Small intestine (tissue), 7 donors: ENCODE results near the gene PDE1C. TPM values are rescaled to one million over a fixed set of nuclear protein-coding genes. Genes with fewer than 3 reads are reported as not detected.
"Not testable (repeated sequence)": the region's sequence is repeated elsewhere in the genome, so short reads cannot be mapped to it uniquely, and the experiment has no call there.

Experiments used
- DNase-seq, 2 donors: peaks; one replicate each; pipeline versions ENCODE4 v3.0.0 to v3.0.0-alpha.2; 2013
- FAIRE-seq: peaks from 2 replicates; lab custom pipeline; 2012; peaks lifted over from hg19 to GRCh38; lab: Jason Lieb, UNC
- H3K27ac ChIP-seq, 3 donors: one replicate each; pipeline ENCODE4 v1.5.1; 2013; ENCODE audit warnings: low read length in 2 of 3, mild to moderate bottlenecking in 2 of 3, control low read depth in 1 of 3, inconsistent platforms in 1 of 3, low read depth in 1 of 3, moderate library complexity in 1 of 3
- H3K27me3 ChIP-seq, 3 donors: one replicate each; pipeline ENCODE4 v1.6.1; 2013; ENCODE audit warnings: low read length in 3 of 3, inconsistent platforms in 1 of 3; ENCODE audit not compliant: control insufficient read depth in 3 of 3, insufficient read depth in 3 of 3
- H3K36me3 ChIP-seq, 3 donors: one replicate each; pipeline ENCODE4 v1.6.1; 2013; ENCODE audit warnings: low read length in 3 of 3, inconsistent platforms in 1 of 3, low read depth in 1 of 3, mild to moderate bottlenecking in 1 of 3, moderate library complexity in 1 of 3; ENCODE audit not compliant: control insufficient read depth in 3 of 3, insufficient read depth in 2 of 3
- H3K4me1 ChIP-seq, 3 donors: one replicate each; pipeline ENCODE4 v1.6.1; 2013; ENCODE audit warnings: low read length in 2 of 3, inconsistent platforms in 1 of 3, low read depth in 1 of 3, mild to moderate bottlenecking in 1 of 3, moderate library complexity in 1 of 3; ENCODE audit not compliant: control insufficient read depth in 3 of 3, insufficient read depth in 2 of 3
- H3K4me3 ChIP-seq, 3 donors: one replicate each; pipeline ENCODE4 v1.5.1; 2013; ENCODE audit warnings: low read length in 3 of 3, control low read depth in 1 of 3, inconsistent platforms in 1 of 3, low read depth in 1 of 3, mild to moderate bottlenecking in 1 of 3, moderate library complexity in 1 of 3
- H3K9me3 ChIP-seq, 2 donors: one replicate each; pipeline ENCODE4 v1.6.1; 2013; ENCODE audit warnings: low read depth in 1 of 2, low read length in 1 of 2; ENCODE audit not compliant: control insufficient read depth in 2 of 2, insufficient read depth in 1 of 2
- WGBS, 3 donors: extraction: QIAGEN DNeasy Blood & Tissue Kit; methylation state at CpG; one replicate each; pipeline ENCODE4 v1.1.7; 2013; 5-methylcytosine and 5-hydroxymethylcytosine counted together
- polyA plus RNA-seq, 4 donors: library from polyadenylated mRNA; stranded (reverse) in 3 of 4; unstranded in 1 of 4; fragments of 200-250 nt in 3 of 4; fragments of 120-200 nt in 1 of 4; gene quantifications; one replicate each; pipeline versions ENCODE4 v1.2.1 to v1.2.3, GENCODE V29; 2013
- donor health status: healthy with polysubstance abuse.
- donor health status: control.
- donor health status: control.
- donor health status: Bipolar disorder and iron deficiency.
- donor health status: healthy.

The PDE1C gene
- polyA plus RNA-seq, 4 donors, result 0.22 to 1.8 (median 0.66) TPM

- Histone ChIP-seq H3K27me3 (no peaks in the 10 kb centered on the region), H3K4me1 (peaks cover 0 to 2% (median 0%) of the 10 kb centered on the region in 3 donors), H3K9me3 (no peaks in the 10 kb centered on the region), H3K4me3 (no peak overlapping the region), H3K36me3 (no peaks in the 10 kb centered on the region), H3K27ac (peak overlapping the region in 1 of 3 donors; percentile 15)
- FAIRE-seq (no peak), DNase-seq (peak; percentile 10 to 70)
- WGBS, 3 donors, result 14 to 62% (median 38%) methylated on average over 2 of the region's 2 CpGs
Observed at GRCh38 chr7:32018845-32019578, 51.2 kb downstream of the PDE1C start.

- no peak overlapping the region for H3K4me3 ChIP-seq
- H3K27ac ChIP-seq, result no peak overlapping the region
- no peaks in the 10 kb centered on the region for H3K36me3 ChIP-seq
- 76 to 80% (median 79%) methylated on average over 2 of the region's 2 CpGs for WGBS, 3 donors
- peaks cover 0 to 7% of the 10 kb centered on the region in 2 donors for H3K9me3 ChIP-seq
- H3K4me1 ChIP-seq, result no peaks in the 10 kb centered on the region
- DNase-seq (no peak), FAIRE-seq (no peak)
- H3K27me3 ChIP-seq, result no peaks in the 10 kb centered on the region
Observed at GRCh38 chr7:32015133-32015532, 55.1 kb downstream of the PDE1C start.

- H3K36me3 ChIP-seq, H3K4me1 ChIP-seq, H3K9me3 ChIP-seq, FAIRE-seq, H3K4me3 ChIP-seq, H3K27ac ChIP-seq, H3K27me3 ChIP-seq, DNase-seq: not testable (repeated sequence)
- 40 to 59% (median 42%) methylated on average over 2 of the region's 2 CpGs for WGBS, 3 donors
Observed at GRCh38 chr7:32013471-32013870, 56.7 kb downstream of the PDE1C start.

GRCh38 chr7:32005577-32005976 lies 64.6 kb downstream of the PDE1C start:
- DNase-seq (no peak), FAIRE-seq (no peak)
- H3K36me3 ChIP-seq, result no peaks in the 10 kb centered on the region
- H3K4me3 ChIP-seq, result no peak overlapping the region
- WGBS, 3 donors, result 92 to 96% (median 96%) methylated on average over 2 of the region's 2 CpGs
- no peaks in the 10 kb centered on the region for H3K4me1 ChIP-seq
- H3K9me3 ChIP-seq, result peaks cover 0 to 12% of the 10 kb centered on the region in 2 donors
- H3K27me3 ChIP-seq, result no peaks in the 10 kb centered on the region
- no peak overlapping the region for H3K27ac ChIP-seq

- Histone ChIP-seq H3K4me1 (no peaks in the 10 kb centered on the region), H3K27ac (no peak overlapping the region), H3K4me3 (no peak overlapping the region), H3K27me3 (no peaks in the 10 kb centered on the region), H3K36me3 (no peaks in the 10 kb centered on the region), H3K9me3 (peaks cover 0 to 12% of the 10 kb centered on the region in 2 donors)
- WGBS, 3 donors, result 87 to 88% (median 87%) methylated on average over 4 of the region's 4 CpGs
- no peak for FAIRE-seq
- DNase-seq, result no peak
Observed at GRCh38 chr7:32001948-32002347, 68.3 kb downstream of the PDE1C start.

GRCh38 chr7:31997423-31997822 lies 72.8 kb downstream of the PDE1C start:
- peaks cover 0 to 12% of the 10 kb centered on the region in 2 donors for H3K9me3 ChIP-seq
- H3K4me3 ChIP-seq, result no peak overlapping the region
- 88 to 95% (median 89%) methylated on average over 2 of the region's 2 CpGs for WGBS, 3 donors
- FAIRE-seq (no peak), DNase-seq (no peak)
- no peak overlapping the region for H3K27ac ChIP-seq
- no peaks in the 10 kb centered on the region for H3K36me3 ChIP-seq
- no peaks in the 10 kb centered on the region for H3K27me3 ChIP-seq
- H3K4me1 ChIP-seq, result peaks cover 0 to 4% (median 0%) of the 10 kb centered on the region in 3 donors

- Histone ChIP-seq H3K9me3 (no peaks in the 10 kb centered on the region), H3K4me1 (peaks cover 0 to 4% (median 0%) of the 10 kb centered on the region in 3 donors), H3K27ac (no peak overlapping the region), H3K27me3 (no peaks in the 10 kb centered on the region), H3K4me3 (no peak overlapping the region), H3K36me3 (no peaks in the 10 kb centered on the region)
- 90 to 98% (median 92%) methylated on average over 2 of the region's 2 CpGs for WGBS, 3 donors
- DNase-seq (no peak), FAIRE-seq (no peak)
Observed at GRCh38 chr7:31995134-31995533, 75.1 kb downstream of the PDE1C start.

- WGBS, 3 donors, result 48 to 78% (median 65%) methylated on average over 3 of the region's 3 CpGs
- DNase-seq, result no peak
Observed at GRCh38 chr7:31991846-31992245, 78.4 kb downstream of the PDE1C start.

More at GRCh38 chr7:31991846-31992245, 78.4 kb downstream of the PDE1C start:
- Histone ChIP-seq H3K27me3 (no peaks in the 10 kb centered on the region), H3K4me1 (peaks cover 0 to 4% (median 0%) of the 10 kb centered on the region in 3 donors), H3K36me3 (no peaks in the 10 kb centered on the region), H3K9me3 (no peaks in the 10 kb centered on the region), H3K4me3 (no peak overlapping the region), H3K27ac (no peak overlapping the region)
- FAIRE-seq, result no peak
